WTC11 (cell line): Measurements from ENCODE around the gene CERS3. TPM values are rescaled to one million over a fixed set of nuclear protein-coding genes. Genes with fewer than 3 reads are reported as not detected.

Experiments used
- ATAC-seq: fragments of 200-7000 bp; cut with Tn5 transposase; 2 replicates; pipeline ENCODE4 v1.10.0; 2021; ENCODE audit warnings: mild to moderate bottlenecking, moderate library complexity
- CTCF ChIA-PET: fragments of 300-600 bp; sonication (Branson Sonifier 250); formaldehyde crosslinking; loops from one replicate; lab custom pipeline; 2021; ENCODE audit warnings: antibody characterized with exemption; lab: Charles Lee
- POLR2A ChIA-PET: fragments of 350-600 bp; sonication (Branson Sonifier 250); formaldehyde crosslinking; loops from one replicate; lab custom pipeline; 2021; ENCODE audit warnings: antibody characterized with exemption; lab: Charles Lee
- DNase-seq: peaks from one replicate; pipeline ENCODE4 v3.0.0; 2021; ENCODE audit warnings: low spot score
- H3K27ac Mint-ChIP-seq: 2 replicates; pipeline ENCODE4 v1.8.0; 2021; ENCODE audit warnings: mixed read lengths
- H3K27me3 Mint-ChIP-seq: 2 replicates; pipeline ENCODE4 v1.8.0; 2021; ENCODE audit warnings: low read depth, mild to moderate bottlenecking, moderate library complexity, mixed read lengths
- H3K36me3 Mint-ChIP-seq: 2 replicates; pipeline ENCODE4 v1.8.0; 2021; ENCODE audit warnings: mixed read lengths
- H3K4me1 Mint-ChIP-seq: 2 replicates; pipeline ENCODE4 v1.8.0; 2022; ENCODE audit warnings: mixed read lengths
- H3K4me3 Mint-ChIP-seq: 2 replicates; pipeline ENCODE4 v1.8.0; 2021; ENCODE audit warnings: mild to moderate bottlenecking, moderate library complexity, mixed read lengths
- H3K9me3 Mint-ChIP-seq: 2 replicates; pipeline ENCODE4 v1.8.0; 2021; ENCODE audit warnings: mixed read lengths
- ATF1 ChIP-seq: sonication (generic); formaldehyde crosslinking; IDR thresholded peaks from 2 replicates; pipeline ENCODE4 v1.8.1; 2023; ENCODE audit warnings: mild to moderate bottlenecking, moderate library complexity, missing genetic modification reagents
- CREB1 ChIP-seq: sonication (generic); formaldehyde crosslinking; IDR thresholded peaks from 2 replicates; pipeline ENCODE4 v1.8.0; 2023; ENCODE audit warnings: mild to moderate bottlenecking, missing genetic modification reagents
- ESRRA ChIP-seq: sonication (generic); formaldehyde crosslinking; IDR thresholded peaks from 2 replicates; pipeline ENCODE4 v1.8.1; 2022; ENCODE audit warnings: mild to moderate bottlenecking, missing genetic modification reagents, borderline replicate concordance
- GTF2I ChIP-seq: fragments of 250-450 bp; sonication (Bioruptor Pico); conservative IDR thresholded peaks from 2 replicates; pipeline ENCODE4 v1.4.0; 2021; ENCODE audit warnings: mild to moderate bottlenecking
- HMGA2 ChIP-seq: fragments of 250-450 bp; sonication (Bioruptor Pico); IDR thresholded peaks from 2 replicates; pipeline ENCODE4 v1.4.0; 2021; ENCODE audit warnings: mild to moderate bottlenecking, moderate library complexity
- JUN ChIP-seq: sonication (generic); formaldehyde crosslinking; IDR thresholded peaks from 2 replicates; pipeline ENCODE4 v1.8.0; 2023; ENCODE audit warnings: mild to moderate bottlenecking, missing genetic modification reagents
- KAT7 ChIP-seq: sonication (generic); formaldehyde crosslinking; IDR thresholded peaks from 2 replicates; pipeline ENCODE4 v1.8.1; 2023; ENCODE audit warnings: missing genetic modification reagents, mild to moderate bottlenecking, borderline replicate concordance
- MXD4 ChIP-seq: fragments of 250-450 bp; sonication (Bioruptor Pico); IDR thresholded peaks from 2 replicates; pipeline ENCODE4 v1.8.0; 2021; ENCODE audit warnings: mild to moderate bottlenecking, moderate library complexity, borderline replicate concordance
- NFYB ChIP-seq: sonication (generic); formaldehyde crosslinking; conservative IDR thresholded peaks from 2 replicates; pipeline ENCODE4 v1.8.0; 2022; ENCODE audit warnings: low read depth, missing genetic modification reagents
- NR2C2 ChIP-seq: sonication (generic); formaldehyde crosslinking; IDR thresholded peaks from 2 replicates; pipeline ENCODE4 v1.8.0; 2022; ENCODE audit warnings: mild to moderate bottlenecking, missing genetic modification reagents
- PRRX2 ChIP-seq: fragments of 250-450 bp; sonication (Bioruptor Pico); IDR thresholded peaks from 2 replicates; pipeline ENCODE4 v1.8.0; 2021; ENCODE audit warnings: mild to moderate bottlenecking
- RELA ChIP-seq: sonication (generic); formaldehyde crosslinking; IDR thresholded peaks from 2 replicates; pipeline ENCODE4 v1.8.1; 2022; ENCODE audit warnings: missing genetic modification reagents, mild to moderate bottlenecking, borderline replicate concordance
- SP1 ChIP-seq: sonication (generic); formaldehyde crosslinking; conservative IDR thresholded peaks from 2 replicates; pipeline ENCODE4 v1.8.1; 2022; ENCODE audit warnings: missing genetic modification reagents
- ZNF416 ChIP-seq: fragments of 250-450 bp; sonication (Bioruptor Pico); IDR thresholded peaks from 2 replicates; pipeline ENCODE4 v1.9.0; 2021; ENCODE audit warnings: mild to moderate bottlenecking, inconsistent platforms
- total RNA-seq: library from RNA; stranded (reverse); gene quantifications from 3 replicates; pipeline ENCODE4 v1.2.3, GENCODE V29; 2021
- TF ChIP-seq, protein P1 (sequence below): sonication (generic); formaldehyde crosslinking; IDR thresholded peaks from 2 replicates; pipeline ENCODE4 v1.8.1; 2023; ENCODE audit warnings: mild to moderate bottlenecking, missing genetic modification reagents, moderate library complexity
- TF ChIP-seq, protein P2 (sequence below): sonication (generic); formaldehyde crosslinking; IDR thresholded peaks from 2 replicates; pipeline ENCODE4 v1.8.0; 2022; ENCODE audit warnings: mild to moderate bottlenecking, missing genetic modification reagents
- TF ChIP-seq, protein P3 (sequence below): sonication (generic); formaldehyde crosslinking; IDR thresholded peaks from 2 replicates; pipeline ENCODE4 v1.8.1; 2023; ENCODE audit warnings: mild to moderate bottlenecking, missing genetic modification reagents
- TF ChIP-seq, protein P4 (sequence below): sonication (generic); formaldehyde crosslinking; IDR thresholded peaks from 2 replicates; pipeline ENCODE4 v1.8.0; 2023; ENCODE audit warnings: missing genetic modification reagents
- TF ChIP-seq, protein P5 (sequence below): sonication (generic); formaldehyde crosslinking; IDR thresholded peaks from 2 replicates; pipeline ENCODE4 v1.8.0; 2022; ENCODE audit warnings: mild to moderate bottlenecking, missing genetic modification reagents
- TF ChIP-seq, protein P6 (sequence below): fragments of 250-450 bp; sonication (Bioruptor Pico); conservative IDR thresholded peaks from 2 replicates; pipeline ENCODE4 v1.9.0; 2021; ENCODE audit warnings: mild to moderate bottlenecking
- TF ChIP-seq, protein P7 (sequence below): sonication (generic); formaldehyde crosslinking; IDR thresholded peaks from 2 replicates; pipeline ENCODE4 v1.8.1; 2022; ENCODE audit warnings: low read depth, missing genetic modification reagents, borderline replicate concordance

The CERS3 gene
- total RNA-seq, 1 experiment from 2014 or later = 0.74 TPM

DNA sequence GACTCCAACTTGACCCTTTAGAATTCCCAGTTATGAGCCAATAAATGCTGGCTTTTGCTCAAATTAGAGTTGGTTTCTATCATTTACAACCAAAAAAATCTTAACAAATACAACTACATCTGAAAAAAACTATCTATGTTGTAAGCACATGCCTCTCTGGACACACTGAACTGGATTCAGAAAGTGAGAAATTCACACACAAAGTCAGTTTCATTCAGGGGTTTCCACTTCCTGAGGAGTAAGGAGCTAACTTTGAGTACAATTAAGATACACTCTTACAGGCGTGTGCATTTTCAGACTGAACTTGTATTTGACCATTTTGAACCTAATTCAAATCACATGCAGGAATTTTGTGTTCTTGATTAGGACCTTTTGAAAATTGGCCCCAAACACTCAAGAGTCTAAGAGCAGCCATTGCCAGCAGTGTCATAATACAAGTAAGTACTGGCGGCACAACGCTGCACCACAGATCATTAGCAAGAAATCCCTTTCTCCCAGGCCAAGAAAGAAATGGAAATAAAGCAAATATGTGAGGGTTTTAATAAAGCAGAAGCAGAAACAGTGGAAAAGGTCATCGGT is 42.1 kb upstream of the CERS3 start (continued):
- TF ChIP-seq ESRRA (CRISPR knock-in tag) (no peak), CREB1 (CRISPR knock-in tag) (no peak)

DNA sequence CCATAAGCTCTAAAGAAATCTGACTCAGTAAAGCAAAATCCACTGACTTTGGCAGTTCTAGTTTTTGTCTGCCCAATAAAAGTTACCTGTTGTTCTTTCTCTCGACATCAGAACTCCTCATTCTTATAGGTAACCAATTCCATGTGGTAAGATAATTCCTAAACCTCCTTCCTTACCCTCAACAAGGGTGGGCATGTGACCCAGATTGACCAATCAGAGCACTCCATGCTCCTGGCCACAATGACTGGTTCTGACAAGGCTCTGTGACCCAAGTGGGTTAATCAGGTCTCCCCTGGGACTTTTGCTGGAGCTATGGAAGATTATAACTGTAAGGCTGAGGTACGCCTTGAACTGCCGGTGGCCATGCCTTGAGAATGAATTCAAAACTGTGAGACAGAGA is 41.5 kb upstream of the CERS3 start:
- H3K9me3 Mint-ChIP-seq = no peaks in the 10 kb centered on the region
- H3K4me1 Mint-ChIP-seq = no peaks in the 10 kb centered on the region
- ATAC-seq (no peak), DNase-seq (no peak)
- CTCF ChIA-PET = no interaction called here
- POLR2A ChIA-PET = no interaction called here
- no peak overlapping the region for H3K27ac Mint-ChIP-seq
- peaks cover 14% of the 10 kb centered on the region for H3K36me3 Mint-ChIP-seq
- H3K27me3 Mint-ChIP-seq = no peaks in the 10 kb centered on the region
- H3K4me3 Mint-ChIP-seq = no peak overlapping the region
- no peak for TF ChIP-seq KAT7 (CRISPR knock-in tag)
- TF ChIP-seq, protein P1, sequence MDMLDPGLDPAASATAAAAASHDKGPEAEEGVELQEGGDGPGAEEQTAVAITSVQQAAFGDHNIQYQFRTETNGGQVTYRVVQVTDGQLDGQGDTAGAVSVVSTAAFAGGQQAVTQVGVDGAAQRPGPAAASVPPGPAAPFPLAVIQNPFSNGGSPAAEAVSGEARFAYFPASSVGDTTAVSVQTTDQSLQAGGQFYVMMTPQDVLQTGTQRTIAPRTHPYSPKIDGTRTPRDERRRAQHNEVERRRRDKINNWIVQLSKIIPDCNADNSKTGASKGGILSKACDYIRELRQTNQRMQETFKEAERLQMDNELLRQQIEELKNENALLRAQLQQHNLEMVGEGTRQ (CRISPR knock-in tag) = peak; percentile 78
- TF ChIP-seq, protein P2, sequence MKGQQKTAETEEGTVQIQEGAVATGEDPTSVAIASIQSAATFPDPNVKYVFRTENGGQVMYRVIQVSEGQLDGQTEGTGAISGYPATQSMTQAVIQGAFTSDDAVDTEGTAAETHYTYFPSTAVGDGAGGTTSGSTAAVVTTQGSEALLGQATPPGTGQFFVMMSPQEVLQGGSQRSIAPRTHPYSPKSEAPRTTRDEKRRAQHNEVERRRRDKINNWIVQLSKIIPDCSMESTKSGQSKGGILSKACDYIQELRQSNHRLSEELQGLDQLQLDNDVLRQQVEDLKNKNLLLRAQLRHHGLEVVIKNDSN = peak; percentile 70; the same call in 1 of the 2 replicates
- TF ChIP-seq, all 79 proteins: peak for 2

DNA sequence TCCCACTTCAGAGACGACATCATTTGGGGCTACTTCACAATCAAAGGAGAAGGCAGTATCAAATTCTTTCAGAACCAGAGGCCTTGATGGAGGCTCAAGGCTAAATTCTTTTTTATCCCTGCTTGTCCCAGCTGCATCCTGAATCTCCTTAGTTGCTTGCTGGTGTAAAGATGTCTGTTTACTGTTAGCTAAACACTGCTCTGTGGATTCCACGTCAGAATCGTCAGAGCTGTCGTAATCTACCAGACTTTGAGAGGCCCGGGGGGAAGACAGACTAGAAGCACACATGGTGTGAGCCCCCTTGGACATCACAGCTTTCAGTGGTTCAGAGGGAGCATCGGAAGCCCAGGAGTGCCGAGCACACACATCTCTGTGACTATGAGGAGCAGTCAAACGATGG is 40.6 kb upstream of the CERS3 start:
- Mint-ChIP-seq H3K36me3 (peaks cover 14% of the 10 kb centered on the region), H3K27me3 (no peaks in the 10 kb centered on the region), H3K9me3 (no peaks in the 10 kb centered on the region), H3K4me3 (no peak overlapping the region), H3K4me1 (no peaks in the 10 kb centered on the region), H3K27ac (0 out of 2 replicates have a peak overlapping the region, but pooled peaks have one; percentile 20)
- DNase-seq = no peak
- no peak for ATAC-seq
- ChIA-PET POLR2A (interaction anchor here (0.6 kb wide), 1 partner anchor 45 kb away, joined by 3 read pairs; no protein-coding TSS in a partner anchor), CTCF (no interaction called here)
- TF ChIP-seq NFYB (CRISPR knock-in tag) (no peak), SP1 (CRISPR knock-in tag) (no peak), JUN (CRISPR knock-in tag) (no peak), NR2C2 (CRISPR knock-in tag) (no peak), ATF1 (CRISPR knock-in tag) (no peak), ZNF416 (CRISPR knock-in tag) (no peak), GTF2I (CRISPR knock-in tag) (no peak), PRRX2 (CRISPR knock-in tag) (no peak), HMGA2 (CRISPR knock-in tag) (no peak), RELA (CRISPR knock-in tag) (no peak), MXD4 (no peak)
- TF ChIP-seq, protein P3, sequence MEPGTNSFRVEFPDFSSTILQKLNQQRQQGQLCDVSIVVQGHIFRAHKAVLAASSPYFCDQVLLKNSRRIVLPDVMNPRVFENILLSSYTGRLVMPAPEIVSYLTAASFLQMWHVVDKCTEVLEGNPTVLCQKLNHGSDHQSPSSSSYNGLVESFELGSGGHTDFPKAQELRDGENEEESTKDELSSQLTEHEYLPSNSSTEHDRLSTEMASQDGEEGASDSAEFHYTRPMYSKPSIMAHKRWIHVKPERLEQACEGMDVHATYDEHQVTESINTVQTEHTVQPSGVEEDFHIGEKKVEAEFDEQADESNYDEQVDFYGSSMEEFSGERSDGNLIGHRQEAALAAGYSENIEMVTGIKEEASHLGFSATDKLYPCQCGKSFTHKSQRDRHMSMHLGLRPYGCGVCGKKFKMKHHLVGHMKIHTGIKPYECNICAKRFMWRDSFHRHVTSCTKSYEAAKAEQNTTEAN = no peak
- TF ChIP-seq, protein P4, sequence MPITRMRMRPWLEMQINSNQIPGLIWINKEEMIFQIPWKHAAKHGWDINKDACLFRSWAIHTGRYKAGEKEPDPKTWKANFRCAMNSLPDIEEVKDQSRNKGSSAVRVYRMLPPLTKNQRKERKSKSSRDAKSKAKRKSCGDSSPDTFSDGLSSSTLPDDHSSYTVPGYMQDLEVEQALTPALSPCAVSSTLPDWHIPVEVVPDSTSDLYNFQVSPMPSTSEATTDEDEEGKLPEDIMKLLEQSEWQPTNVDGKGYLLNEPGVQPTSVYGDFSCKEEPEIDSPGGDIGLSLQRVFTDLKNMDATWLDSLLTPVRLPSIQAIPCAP = no peak
- TF ChIP-seq, protein P5, sequence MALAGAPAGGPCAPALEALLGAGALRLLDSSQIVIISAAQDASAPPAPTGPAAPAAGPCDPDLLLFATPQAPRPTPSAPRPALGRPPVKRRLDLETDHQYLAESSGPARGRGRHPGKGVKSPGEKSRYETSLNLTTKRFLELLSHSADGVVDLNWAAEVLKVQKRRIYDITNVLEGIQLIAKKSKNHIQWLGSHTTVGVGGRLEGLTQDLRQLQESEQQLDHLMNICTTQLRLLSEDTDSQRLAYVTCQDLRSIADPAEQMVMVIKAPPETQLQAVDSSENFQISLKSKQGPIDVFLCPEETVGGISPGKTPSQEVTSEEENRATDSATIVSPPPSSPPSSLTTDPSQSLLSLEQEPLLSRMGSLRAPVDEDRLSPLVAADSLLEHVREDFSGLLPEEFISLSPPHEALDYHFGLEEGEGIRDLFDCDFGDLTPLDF = no peak
- TF ChIP-seq, protein P6, sequence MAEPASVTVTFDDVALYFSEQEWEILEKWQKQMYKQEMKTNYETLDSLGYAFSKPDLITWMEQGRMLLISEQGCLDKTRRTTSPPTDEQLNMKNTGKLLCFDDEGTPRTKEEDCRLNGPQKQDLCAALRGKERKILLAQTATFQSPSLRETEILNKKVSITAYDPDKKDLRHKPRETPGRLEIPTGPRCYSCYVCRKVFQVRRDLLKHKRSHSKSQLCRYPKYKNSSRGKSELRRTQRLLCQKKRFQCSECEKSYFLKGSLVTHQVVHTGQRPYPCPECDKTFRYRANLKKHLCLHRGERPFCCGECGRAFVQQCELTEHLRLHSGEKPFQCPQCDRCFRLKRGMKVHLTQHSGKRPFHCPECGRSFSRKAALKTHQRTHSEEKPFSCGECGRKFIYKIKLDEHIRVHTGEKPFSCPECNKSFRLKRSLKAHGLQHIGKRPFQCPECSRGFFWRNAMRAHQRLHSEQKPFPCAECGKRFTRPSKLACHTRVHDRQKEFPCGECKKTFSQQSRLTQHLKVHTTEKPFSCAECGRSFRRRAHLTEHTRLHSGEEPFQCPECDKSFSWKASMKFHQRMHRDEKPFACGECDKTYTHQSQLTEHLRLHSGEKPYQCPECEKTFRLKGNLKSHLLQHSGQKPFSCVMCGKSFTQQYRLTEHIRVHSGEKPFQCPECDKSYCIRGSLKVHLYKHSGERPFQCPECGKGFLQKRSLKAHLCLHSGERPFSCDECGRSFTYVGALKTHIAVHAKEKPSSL = no peak
- TF ChIP-seq, protein P7, sequence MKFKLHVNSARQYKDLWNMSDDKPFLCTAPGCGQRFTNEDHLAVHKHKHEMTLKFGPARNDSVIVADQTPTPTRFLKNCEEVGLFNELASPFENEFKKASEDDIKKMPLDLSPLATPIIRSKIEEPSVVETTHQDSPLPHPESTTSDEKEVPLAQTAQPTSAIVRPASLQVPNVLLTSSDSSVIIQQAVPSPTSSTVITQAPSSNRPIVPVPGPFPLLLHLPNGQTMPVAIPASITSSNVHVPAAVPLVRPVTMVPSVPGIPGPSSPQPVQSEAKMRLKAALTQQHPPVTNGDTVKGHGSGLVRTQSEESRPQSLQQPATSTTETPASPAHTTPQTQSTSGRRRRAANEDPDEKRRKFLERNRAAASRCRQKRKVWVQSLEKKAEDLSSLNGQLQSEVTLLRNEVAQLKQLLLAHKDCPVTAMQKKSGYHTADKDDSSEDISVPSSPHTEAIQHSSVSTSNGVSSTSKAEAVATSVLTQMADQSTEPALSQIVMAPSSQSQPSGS (CRISPR knock-in tag) = no peak
